ENCODE measurements around the gene ABCA12.

DNA sequence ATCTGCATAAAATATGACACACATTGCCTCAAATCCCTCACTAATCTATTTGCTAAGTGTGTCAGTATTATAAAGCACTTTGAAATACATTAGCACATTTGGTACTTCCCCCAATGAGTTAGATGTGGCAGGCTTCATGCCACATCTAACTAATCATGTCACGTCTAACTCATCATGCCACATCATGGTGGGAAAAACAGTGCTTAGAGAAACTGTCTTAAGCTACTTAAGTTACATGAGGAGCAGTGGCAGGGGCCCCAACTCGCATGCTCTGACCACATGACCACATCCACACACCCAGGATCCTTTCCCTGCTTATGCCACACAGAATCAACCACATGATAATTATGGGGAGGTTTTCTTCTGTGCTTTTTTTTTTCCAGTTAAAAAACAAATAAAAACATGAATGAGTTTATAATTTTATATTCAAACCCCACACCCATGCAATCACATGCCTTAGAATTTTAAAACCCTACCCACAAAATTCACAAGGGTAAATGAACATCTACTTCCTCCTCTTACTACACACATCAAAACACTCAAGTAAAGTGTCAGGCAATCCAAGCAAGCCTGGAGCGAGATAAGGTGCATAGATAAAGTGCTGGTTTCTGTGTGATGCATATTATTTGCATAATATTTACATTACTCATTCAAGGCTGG, 1.6 kb downstream of the ABCA12 start:
- TF ChIP-seq POLR2A (IDR thresholded peaks at IDR 0.05) (no peak), EP300 (IDR thresholded peaks at IDR 0.05) (no peak)
- TF ChIP-seq, protein P1, sequence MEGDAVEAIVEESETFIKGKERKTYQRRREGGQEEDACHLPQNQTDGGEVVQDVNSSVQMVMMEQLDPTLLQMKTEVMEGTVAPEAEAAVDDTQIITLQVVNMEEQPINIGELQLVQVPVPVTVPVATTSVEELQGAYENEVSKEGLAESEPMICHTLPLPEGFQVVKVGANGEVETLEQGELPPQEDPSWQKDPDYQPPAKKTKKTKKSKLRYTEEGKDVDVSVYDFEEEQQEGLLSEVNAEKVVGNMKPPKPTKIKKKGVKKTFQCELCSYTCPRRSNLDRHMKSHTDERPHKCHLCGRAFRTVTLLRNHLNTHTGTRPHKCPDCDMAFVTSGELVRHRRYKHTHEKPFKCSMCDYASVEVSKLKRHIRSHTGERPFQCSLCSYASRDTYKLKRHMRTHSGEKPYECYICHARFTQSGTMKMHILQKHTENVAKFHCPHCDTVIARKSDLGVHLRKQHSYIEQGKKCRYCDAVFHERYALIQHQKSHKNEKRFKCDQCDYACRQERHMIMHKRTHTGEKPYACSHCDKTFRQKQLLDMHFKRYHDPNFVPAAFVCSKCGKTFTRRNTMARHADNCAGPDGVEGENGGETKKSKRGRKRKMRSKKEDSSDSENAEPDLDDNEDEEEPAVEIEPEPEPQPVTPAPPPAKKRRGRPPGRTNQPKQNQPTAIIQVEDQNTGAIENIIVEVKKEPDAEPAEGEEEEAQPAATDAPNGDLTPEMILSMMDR (IDR thresholded peaks at IDR 0.05): no peak

Data from tibial nerve (tissue), 4 donors.